ENCODE data around the gene POLA1. TPM values are rescaled to one million over a fixed set of nuclear protein-coding genes. Genes with fewer than 3 reads are reported as not detected.

The POLA1 gene
- polyA plus RNA-seq, 1 experiment = 2.5 TPM

- DNase-seq (ENCODE audit: low read depth) = no peak
- no peaks in the 10 kb centered on the region for H3K36me3 ChIP-seq (ENCODE audit: control insufficient read depth, insufficient read depth, low read length)
- CTCF ChIA-PET = no interaction called here
- POLR2A ChIA-PET = no interaction called here
- no peak overlapping the region for H3K4me3 ChIP-seq (ENCODE audit: low read depth, low read length)
- no peaks in the 10 kb centered on the region for H3K27me3 ChIP-seq (ENCODE audit: control insufficient read depth, insufficient read depth, low read length)
- no peak for TF ChIP-seq CTCF (IDR thresholded peaks at IDR 0.05; ENCODE audit: insufficient read depth, low read depth, low read length)
These were observed 234.4 kb downstream of the POLA1 start for GRCh38 chrX:24928114-24928513.

DNA sequence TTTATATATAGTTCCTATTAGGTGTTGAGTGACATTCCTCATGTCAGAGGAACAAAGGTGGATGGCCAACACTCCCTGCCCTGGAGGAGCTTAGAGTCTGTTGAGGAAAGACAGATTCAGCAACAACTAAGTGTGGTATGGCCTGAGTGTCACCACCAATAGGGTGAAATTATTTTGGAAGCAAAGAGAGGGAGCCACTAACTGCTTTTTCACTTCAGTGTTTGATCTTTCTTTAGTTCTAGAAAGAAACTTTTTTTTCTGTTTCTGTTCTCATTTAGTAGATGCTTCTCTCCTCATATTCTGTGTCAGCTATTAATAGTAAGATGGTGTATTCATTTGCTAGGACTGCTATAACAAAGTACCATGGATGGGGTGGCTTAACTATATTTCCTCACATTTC lies 240.6 kb downstream of the POLA1 start:
- CTCF ChIA-PET = interaction anchor here (0.9 kb wide), 1 partner anchor 8 kb away, joined by 3 read pairs; no protein-coding TSS in a partner anchor
- Histone ChIP-seq H3K4me3 (ENCODE audit: low read depth, low read length) (no peak overlapping the region), H3K36me3 (ENCODE audit: control insufficient read depth, insufficient read depth, low read length) (no peaks in the 10 kb centered on the region), H3K27me3 (ENCODE audit: control insufficient read depth, insufficient read depth, low read length) (no peaks in the 10 kb centered on the region)
- POLR2A ChIA-PET = no interaction called here
- no peak for DNase-seq (ENCODE audit: low read depth)
- no peak for TF ChIP-seq CTCF (IDR thresholded peaks at IDR 0.05; ENCODE audit: insufficient read depth, low read depth, low read length)

- Histone ChIP-seq H3K27me3 (ENCODE audit: control insufficient read depth, insufficient read depth, low read length) (no peaks in the 10 kb centered on the region), H3K36me3 (ENCODE audit: control insufficient read depth, insufficient read depth, low read length) (no peaks in the 10 kb centered on the region), H3K4me3 (ENCODE audit: low read depth, low read length) (no peak overlapping the region)
- TF ChIP-seq CTCF (IDR thresholded peaks at IDR 0.05; ENCODE audit: insufficient read depth, low read depth, low read length) = no peak
- POLR2A ChIA-PET = no interaction called here
- DNase-seq (ENCODE audit: low read depth) = no peak
- CTCF ChIA-PET = no interaction called here
These were observed 251.3 kb downstream of the POLA1 start for GRCh38 chrX:24945009-24945408.

DNA sequence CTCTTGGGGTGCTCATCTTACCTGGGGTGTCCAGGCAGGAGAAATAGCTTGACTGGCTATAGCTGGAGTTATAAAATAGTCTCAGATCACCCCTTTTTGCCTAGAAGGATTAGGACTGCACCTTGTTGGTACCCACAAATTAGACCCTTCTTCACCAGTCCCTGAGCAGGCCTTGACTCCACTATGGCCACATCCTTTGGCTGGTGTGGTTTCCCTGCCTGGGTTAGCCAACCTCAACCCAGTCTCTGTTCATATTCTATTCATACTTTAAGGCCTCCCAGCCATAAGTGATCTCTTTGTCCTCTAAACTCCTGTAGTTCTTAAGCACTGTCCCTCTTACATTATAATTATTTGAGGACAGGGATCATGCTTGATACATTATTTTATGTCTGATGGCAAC lies 252.7 kb downstream of the POLA1 start:
- Histone ChIP-seq H3K36me3 (ENCODE audit: control insufficient read depth, insufficient read depth, low read length) (no peaks in the 10 kb centered on the region), H3K27me3 (ENCODE audit: control insufficient read depth, insufficient read depth, low read length) (no peaks in the 10 kb centered on the region), H3K4me3 (ENCODE audit: low read depth, low read length) (no peak overlapping the region)
- no peak for DNase-seq (ENCODE audit: low read depth)
- TF ChIP-seq CTCF (IDR thresholded peaks at IDR 0.05; ENCODE audit: insufficient read depth, low read depth, low read length) = no peak
- ChIA-PET POLR2A (no interaction called here), CTCF (interaction anchor here (0.6 kb wide), 1 partner anchor 29 kb away, joined by 3 read pairs; no protein-coding TSS in a partner anchor)

GRCh38 chrX:24954732-24955131 lies 261.0 kb downstream of the POLA1 start:
- Histone ChIP-seq H3K27me3 (ENCODE audit: control insufficient read depth, insufficient read depth, low read length) (no peaks in the 10 kb centered on the region), H3K4me3 (ENCODE audit: low read depth, low read length) (no peak overlapping the region), H3K36me3 (ENCODE audit: control insufficient read depth, insufficient read depth, low read length) (no peaks in the 10 kb centered on the region)
- TF ChIP-seq CTCF (IDR thresholded peaks at IDR 0.05; ENCODE audit: insufficient read depth, low read depth, low read length) = no peak
- ChIA-PET POLR2A (no interaction called here), CTCF (no interaction called here)
- DNase-seq (ENCODE audit: low read depth) = no peak
